ENCODE measurements around the gene METTL25B.
A peak's percentile ranks its signal among the peaks of the same experiment; 100 is the strongest.

Gene METTL25B

GRCh38 chr1:156689953-156690674 is 38.2 kb upstream of the METTL25B start:
- no peak for TF ChIP-seq CTCF (conservative IDR thresholded peaks at IDR 0.05; ENCODE audit: low read depth, low read length)
- no peak overlapping the region for H3K4me3 ChIP-seq (ENCODE audit: low read depth, low read length)
- DNase-seq (ENCODE audit: low read depth), result no peak

DNA sequence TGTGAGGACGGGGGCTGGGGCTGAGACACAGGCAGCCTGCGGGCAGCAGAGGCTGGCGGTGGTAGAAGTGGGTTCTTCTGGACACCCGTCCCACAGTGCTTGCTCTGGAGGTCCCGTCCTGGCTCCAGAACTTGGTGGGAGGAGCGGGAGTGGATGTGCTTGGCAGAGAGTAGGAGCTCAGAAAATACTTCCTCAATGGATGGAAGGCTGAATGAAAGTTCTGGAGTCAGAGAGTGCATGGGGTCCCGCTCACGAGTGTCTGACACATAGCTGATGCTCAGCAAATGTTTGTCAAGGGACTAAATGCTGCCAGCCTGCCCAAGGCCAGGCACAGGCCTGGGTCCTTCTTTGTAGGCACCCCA is 37.6 kb upstream of the METTL25B start:
- no peak for TF ChIP-seq CTCF (conservative IDR thresholded peaks at IDR 0.05; ENCODE audit: low read depth, low read length)
- no peak for DNase-seq (ENCODE audit: low read depth)
- H3K4me3 ChIP-seq (ENCODE audit: low read depth, low read length), result no peak overlapping the region

DNA sequence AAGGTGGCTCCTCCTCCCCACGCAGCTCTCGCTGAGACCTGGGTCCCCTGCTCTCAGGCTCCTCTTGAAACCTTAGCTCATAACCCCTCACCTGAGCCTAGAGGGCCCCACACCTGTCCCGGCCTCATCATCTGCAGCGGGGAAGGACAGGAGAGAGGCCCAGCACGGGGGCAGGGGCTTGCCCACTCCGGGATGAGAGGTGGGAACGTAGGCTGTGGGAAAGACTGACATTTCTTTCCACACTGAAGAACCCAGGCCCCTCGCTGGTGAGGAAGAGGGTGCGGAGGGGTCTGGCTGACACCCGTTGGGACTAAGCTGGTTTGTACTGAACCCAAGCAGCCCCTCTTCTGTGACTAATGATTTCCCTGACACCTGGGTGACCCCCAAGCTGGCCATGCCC is 37.1 kb upstream of the METTL25B start:
- DNase-seq (ENCODE audit: low read depth), result no peak
- no peak for TF ChIP-seq CTCF (conservative IDR thresholded peaks at IDR 0.05; ENCODE audit: low read depth, low read length)
- H3K4me3 ChIP-seq (ENCODE audit: low read depth, low read length), result no peak overlapping the region

- TF ChIP-seq CTCF (conservative IDR thresholded peaks at IDR 0.05; ENCODE audit: low read depth, low read length), result peak; percentile 47
- no peak overlapping the region for H3K4me3 ChIP-seq (ENCODE audit: low read depth, low read length)
- peak; percentile 28 for DNase-seq (ENCODE audit: low read depth)
Measured at GRCh38 chr1:156691665-156692440, 36.4 kb upstream of the METTL25B start.

DNA sequence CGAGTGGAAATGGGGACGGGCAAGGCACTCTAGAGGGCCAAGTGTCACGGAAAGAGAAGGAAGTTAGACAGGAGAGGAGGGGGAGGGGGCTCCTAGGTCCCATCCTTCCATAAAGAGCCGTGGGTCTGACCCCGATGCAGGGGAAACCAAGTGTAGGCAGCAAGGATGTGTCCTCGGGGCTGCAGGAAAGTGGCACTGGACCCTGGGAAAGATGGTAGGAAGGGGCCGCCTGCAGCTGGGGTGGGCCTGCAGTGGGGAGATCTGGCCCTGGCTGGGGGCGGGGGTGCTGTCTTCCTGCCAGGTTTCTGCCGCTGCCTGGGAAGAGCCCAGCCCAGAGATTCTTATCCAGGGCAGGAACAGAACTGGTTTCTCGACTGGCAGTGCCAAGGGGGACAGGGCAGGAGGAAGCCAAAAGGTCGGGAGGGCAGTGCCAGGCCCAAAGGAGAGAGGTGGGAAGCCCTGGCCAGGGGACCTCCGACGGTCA is 35.8 kb upstream of the METTL25B start:
- no peak for TF ChIP-seq CTCF (conservative IDR thresholded peaks at IDR 0.05; ENCODE audit: low read depth, low read length)

DNA sequence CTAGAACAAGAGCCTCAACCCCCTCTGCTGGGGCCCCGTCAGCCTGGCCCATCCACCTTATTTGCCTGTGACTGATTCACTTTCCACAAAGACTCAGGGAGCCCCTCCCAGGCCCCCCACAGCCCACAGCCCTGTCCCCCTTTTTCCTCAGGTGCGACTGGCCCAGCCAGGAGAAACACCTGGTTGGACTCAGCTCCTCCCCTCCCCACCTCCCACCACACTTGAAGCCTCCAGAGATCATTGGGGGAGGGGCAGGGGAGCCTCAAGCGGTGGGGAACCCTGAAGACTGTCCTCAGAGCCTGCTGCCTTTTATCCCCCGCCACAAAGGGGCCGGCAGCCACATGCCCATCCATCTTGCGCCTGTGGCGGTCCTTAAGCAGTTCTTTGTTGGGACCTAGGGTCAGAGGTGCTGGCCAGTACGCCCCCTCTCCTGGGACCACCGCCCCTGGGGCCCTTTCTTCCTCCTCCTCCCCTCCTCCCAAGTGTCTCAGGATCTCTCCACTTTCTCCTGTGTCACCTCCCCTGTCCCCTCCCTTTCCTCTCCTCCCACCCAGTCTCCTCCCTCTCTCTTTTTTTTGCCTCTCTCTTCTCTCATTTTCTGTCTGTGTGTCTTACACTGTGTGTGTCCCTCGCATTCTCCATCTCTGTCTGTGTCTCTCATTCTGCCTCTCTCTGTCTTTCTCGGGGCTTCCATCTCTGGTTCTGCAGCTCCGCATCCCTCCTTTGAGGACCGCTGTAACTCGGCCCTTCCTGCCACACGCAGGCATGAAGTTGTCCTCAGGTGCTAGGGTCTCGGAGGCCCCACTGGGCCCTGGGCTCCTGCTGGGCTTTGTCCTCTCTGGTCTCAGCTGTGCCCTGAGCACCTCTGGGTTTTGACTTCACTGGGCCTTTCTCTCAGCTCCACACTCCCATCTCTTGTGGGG is 35.1 kb upstream of the METTL25B start:
- no peak for DNase-seq (ENCODE audit: low read depth)
- TF ChIP-seq CTCF (conservative IDR thresholded peaks at IDR 0.05; ENCODE audit: low read depth, low read length), result no peak
- H3K4me3 ChIP-seq (ENCODE audit: low read depth, low read length), result no peak overlapping the region

More for the DNA sequence above, 35.8 kb upstream of the METTL25B start:
- no peak for DNase-seq (ENCODE audit: low read depth)
- H3K4me3 ChIP-seq (ENCODE audit: low read depth, low read length), result no peak overlapping the region
